Measurements from ENCODE around the gene PRKAR2B.

The PRKAR2B gene

DNA sequence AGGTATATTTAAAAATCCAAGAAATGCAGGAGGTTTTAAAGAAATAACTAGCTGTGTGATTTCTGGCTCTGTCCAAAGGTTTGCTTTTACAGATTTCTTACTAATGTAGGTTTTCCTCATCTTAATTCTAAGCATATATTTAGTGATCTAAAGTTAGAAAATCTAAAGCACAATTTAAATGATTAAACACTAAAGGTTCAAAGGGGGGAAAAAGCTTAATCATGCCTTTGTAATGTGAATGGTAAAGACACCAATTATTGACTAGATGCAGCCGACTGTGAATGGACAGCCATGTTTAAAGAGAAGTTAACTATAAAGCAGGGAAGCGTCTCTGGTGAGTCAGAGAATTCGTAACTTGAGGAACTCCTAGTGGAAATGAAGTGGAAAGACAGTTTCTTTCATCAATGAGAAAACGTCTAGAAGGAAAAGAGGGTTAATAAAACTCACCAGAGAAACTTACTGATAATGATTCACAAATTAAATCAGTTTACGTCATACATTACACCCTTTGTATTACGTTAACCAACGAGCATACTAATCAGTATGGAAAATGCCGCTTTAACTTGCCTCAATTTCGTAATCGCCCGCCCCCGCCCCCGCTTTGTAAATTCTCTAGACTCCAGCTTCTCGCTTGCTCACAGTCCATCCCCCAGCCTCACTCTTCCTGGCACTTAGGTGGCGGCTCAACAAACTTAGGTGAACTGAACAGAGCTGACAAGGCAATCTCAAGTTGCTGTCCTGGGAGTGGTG is 123.2 kb downstream of the PRKAR2B start:
- no peaks in the 10 kb centered on the region for H3K36me3 ChIP-seq (ENCODE audit: control insufficient read depth, insufficient read depth, low read length)
- H3K4me3 ChIP-seq (replicated peaks; ENCODE audit: low read depth, low read length): peak overlapping the region; percentile 66
- TF ChIP-seq, protein P1, sequence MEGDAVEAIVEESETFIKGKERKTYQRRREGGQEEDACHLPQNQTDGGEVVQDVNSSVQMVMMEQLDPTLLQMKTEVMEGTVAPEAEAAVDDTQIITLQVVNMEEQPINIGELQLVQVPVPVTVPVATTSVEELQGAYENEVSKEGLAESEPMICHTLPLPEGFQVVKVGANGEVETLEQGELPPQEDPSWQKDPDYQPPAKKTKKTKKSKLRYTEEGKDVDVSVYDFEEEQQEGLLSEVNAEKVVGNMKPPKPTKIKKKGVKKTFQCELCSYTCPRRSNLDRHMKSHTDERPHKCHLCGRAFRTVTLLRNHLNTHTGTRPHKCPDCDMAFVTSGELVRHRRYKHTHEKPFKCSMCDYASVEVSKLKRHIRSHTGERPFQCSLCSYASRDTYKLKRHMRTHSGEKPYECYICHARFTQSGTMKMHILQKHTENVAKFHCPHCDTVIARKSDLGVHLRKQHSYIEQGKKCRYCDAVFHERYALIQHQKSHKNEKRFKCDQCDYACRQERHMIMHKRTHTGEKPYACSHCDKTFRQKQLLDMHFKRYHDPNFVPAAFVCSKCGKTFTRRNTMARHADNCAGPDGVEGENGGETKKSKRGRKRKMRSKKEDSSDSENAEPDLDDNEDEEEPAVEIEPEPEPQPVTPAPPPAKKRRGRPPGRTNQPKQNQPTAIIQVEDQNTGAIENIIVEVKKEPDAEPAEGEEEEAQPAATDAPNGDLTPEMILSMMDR (IDR thresholded peaks at IDR 0.05; ENCODE audit: insufficient read depth, low read length, poor library complexity, severe bottlenecking): peak; percentile 25
- H3K27me3 ChIP-seq (replicated peaks; ENCODE audit: control insufficient read depth, insufficient read depth, low read length): no peaks in the 10 kb centered on the region
- no peak for DNase-seq (ENCODE audit: extremely low read depth, insufficient read length)

DNA sequence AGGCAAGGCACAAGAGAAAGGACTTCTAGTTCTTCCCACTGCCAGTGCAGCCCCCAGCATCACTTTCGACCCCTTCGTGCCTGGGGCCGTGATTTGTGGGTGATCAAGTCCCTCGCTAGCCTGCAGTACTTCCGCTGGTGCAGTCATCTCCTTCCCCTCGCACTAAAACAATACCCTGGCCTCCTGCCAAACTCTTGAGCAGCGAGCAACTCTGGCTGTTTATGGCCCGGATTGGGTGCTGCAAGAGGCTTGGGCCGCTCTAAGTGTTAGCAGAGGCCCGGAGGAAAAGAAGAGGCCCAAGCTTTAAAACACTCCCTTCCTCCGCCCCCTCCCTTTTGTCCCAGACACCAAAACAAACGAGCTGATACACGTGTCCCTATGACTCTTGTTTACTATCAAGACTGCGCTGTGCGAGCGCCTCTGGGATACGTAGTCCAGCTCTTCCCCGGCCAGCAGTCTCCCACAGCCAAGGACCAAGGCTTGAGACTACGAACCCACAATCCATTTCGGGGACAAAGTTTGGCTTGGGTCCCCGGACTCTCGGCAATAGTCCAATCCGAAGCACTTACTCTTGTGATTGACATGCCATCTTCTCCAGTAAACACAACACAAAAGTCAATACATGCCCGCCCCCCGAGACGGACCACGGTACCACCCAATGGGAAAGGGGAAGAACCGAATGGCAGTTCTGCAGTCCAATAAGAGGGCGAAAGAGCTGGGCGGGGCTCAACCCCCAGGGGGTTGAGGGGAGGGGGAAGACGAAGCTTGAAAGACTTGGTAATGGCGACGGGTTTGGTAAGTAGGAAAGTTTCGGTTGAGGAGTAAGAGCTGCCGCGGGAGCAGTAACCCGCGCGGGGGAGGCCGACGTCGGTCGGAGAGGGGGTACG is 124.0 kb downstream of the PRKAR2B start, which contains the start of gene HBP1:
Gene HBP1, plus strand, starts transcription at position 771 of the 887 bp plus-strand sequence. CDS start 10,891 bp downstream, outside the sequence.
- Histone ChIP-seq H3K4me3 (replicated peaks; ENCODE audit: low read depth, low read length) (peak within 1 kb of the TSS; percentile 85), H3K36me3 (ENCODE audit: control insufficient read depth, insufficient read depth, low read length) (no peaks in the 10 kb centered on the region), H3K27me3 (replicated peaks; ENCODE audit: control insufficient read depth, insufficient read depth, low read length) (no peaks in the 10 kb centered on the region)
- peak; percentile 95 for DNase-seq (ENCODE audit: extremely low read depth, insufficient read length)
- TF ChIP-seq, protein P1 (IDR thresholded peaks at IDR 0.05; ENCODE audit: insufficient read depth, low read length, poor library complexity, severe bottlenecking): no peak

DNA sequence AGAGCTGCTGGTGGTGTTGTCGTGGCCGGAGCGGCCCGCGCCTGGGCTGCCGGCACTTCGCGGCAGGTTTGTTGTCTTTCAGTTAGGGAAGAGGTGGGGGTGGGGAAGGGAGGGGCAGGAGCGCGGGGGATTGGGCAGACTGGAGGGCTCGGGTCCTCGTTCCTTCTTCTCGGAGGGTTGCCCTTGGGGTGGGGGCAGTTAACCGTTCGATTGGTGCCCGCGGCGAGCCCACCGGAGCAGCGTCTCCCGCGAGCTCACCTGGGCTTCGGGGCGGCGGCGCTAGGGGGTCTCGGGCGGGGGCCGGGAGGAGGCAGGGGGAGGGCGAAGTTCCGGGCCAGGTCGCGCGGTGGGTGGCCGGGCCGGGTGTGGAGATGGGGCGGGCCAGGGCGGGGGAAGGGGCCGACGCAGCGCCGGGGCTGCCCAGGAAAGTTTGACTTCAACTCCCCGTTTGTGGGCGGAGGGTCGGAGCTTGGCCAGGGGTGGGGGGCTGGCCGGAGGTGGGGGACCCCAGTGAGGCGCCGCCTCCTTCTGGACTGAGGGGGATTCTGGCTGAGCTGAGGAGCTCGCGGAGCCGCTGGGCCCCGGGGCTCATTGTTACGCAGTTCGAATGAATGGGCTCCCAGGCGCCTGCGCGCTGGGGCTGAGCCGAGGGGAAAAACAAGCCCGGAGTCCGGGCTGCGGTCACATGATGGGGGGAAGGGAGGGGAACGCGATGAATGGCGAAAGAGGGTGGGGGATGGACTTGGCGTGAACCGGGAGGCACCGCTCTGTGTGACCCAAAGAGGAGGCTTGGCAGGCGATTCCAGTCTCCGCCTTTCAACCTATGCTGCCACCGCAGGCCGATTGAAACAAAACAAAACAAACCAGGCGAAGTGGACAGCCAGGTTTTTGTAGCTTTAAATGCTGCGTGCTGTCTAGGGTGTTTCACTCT is 124.9 kb downstream of the PRKAR2B start:
- H3K36me3 ChIP-seq (ENCODE audit: control insufficient read depth, insufficient read depth, low read length): no peaks in the 10 kb centered on the region
- H3K27me3 ChIP-seq (replicated peaks; ENCODE audit: control insufficient read depth, insufficient read depth, low read length): no peaks in the 10 kb centered on the region
- DNase-seq (ENCODE audit: extremely low read depth, insufficient read length): peak; percentile 87
- peak overlapping the region; percentile 85 for H3K4me3 ChIP-seq (replicated peaks; ENCODE audit: low read depth, low read length)
- TF ChIP-seq, protein P1 (IDR thresholded peaks at IDR 0.05; ENCODE audit: insufficient read depth, low read length, poor library complexity, severe bottlenecking): no peak

DNA sequence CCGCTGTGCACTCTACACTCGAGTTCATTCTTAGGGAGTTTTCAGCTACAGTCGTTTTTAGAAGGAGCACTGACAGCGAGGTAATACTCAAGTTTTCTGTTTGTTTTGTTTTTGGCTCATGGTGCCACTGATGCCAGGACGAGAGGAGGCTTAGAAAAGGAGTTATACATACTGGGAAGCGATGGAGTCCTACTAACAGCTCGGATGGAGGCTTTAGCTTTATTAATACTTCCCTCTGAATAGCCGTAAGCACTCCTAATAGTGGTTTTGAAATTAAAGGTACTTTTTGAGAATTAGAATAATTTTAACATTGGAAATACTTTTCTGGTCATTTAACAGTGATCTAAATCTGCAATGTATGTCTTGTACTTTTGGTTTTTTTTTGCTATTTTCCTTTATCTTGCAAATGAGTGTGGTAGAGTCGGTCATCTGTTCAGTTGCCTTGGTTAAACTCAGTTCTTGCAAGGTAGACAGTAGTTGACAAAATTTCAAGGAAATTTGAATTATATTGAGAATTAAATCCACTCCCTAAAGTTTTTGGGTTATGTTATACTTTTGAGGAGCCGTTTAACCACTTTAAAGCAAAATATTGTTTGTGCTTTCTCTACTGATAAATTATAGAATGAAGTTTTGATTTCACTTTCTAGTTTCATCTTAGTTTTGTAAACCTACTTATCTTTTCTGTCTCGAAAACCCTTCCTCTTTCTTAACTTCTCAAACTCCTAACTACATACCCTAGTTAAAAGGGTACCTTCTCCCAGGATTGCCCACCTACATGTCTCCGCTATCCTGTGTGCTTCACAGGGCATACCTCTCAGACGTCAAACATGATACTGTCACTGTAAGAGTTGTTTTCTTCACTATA is 125.8 kb downstream of the PRKAR2B start:
- TF ChIP-seq, protein P1 (IDR thresholded peaks at IDR 0.05; ENCODE audit: insufficient read depth, low read length, poor library complexity, severe bottlenecking): no peak
- Histone ChIP-seq H3K36me3 (ENCODE audit: control insufficient read depth, insufficient read depth, low read length) (no peaks in the 10 kb centered on the region), H3K27me3 (replicated peaks; ENCODE audit: control insufficient read depth, insufficient read depth, low read length) (no peaks in the 10 kb centered on the region), H3K4me3 (replicated peaks; ENCODE audit: low read depth, low read length) (peak overlapping the region; percentile 85)
- no peak for DNase-seq (ENCODE audit: extremely low read depth, insufficient read length)
